GM21619 (cell line): ENCODE measurements around the gene LILRA2.
"Not testable (repeated sequence)": the region's sequence is repeated elsewhere in the genome, so short reads cannot be mapped to it uniquely, and the experiment has no call there.

Experiments
- ATAC-seq: cut with Tn5 transposase; IDR thresholded peaks from one replicate; pipeline ENCODE4 v1.9.1; 2021; ENCODE audit not compliant: unreplicated experiment

Gene LILRA2

GRCh38 chr19:54570316-54570715 lies 3.3 kb upstream of the LILRA2 start:
- ATAC-seq: no peak

DNA sequence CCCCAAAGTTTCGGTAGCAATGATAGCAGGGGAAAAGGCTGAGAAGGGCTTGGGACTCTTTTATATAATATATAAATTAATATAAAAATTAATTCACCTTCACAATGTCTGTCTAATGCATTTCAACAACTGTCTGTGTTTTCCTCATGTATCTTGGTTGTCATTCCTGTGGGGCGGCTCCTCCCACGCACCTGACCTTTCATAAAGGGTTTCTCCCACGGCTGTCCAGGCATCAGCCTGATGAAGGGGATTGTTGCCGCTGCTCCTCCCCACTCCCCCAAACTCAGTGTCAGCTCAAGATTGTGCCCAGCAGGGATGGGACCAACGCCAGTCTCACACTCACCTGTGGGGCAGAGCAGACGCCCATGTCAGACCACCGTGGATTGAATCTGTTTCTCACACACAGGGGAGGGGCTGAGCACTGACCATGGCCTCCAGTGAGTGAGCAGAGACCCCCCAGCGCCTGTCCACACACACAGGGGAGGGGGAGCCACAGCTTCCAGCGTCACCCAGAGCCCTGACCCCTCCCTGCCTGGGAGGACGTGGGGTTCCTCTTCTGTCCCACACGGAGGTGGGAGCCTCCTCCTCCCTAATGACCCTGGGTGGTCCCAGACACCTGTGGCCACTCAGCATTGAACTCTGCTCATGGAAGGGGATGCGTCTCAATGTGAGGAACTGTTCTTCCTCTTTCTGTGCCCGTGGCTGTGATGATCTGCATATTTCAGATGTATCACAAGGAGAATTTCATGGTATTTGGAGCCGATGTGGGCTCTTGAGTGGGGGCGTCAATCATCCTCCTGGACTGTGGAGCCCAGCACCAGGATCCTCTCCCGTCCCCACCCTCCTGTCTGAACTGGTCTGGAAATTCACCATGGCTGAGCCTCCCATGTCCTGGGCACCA lies 1.6 kb upstream of the LILRA2 start:
- ATAC-seq: not testable (repeated sequence)

DNA sequence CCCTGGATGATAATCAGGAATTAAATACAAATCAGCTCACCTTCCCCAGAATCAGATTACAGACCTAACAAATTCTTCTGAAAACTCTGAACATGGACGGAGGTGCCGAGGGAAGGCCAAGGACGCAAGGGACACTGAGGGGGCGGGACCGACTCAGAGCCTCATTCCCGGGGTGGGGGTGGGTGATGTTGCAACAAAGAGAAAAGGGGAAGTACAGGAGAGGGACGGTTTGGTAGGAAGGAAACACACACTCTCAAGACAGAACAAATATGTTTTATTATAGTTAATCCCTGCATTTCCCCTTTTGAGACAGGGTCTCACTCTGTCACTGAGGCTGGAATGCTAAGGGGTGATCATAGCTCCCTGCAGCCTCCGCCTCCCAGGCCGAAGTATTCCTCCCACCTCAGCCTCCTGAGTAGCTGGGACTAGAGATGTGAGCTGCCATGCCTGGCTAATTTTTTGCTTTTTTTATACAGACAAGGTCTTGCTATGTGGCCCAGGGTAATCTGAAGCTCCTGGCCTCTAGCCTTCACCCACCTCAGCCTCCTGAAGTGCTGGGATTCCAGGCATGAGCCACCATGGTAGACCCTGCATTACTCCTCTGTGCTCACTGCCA lies 786 bp upstream of the LILRA2 start:
- no peak for ATAC-seq

DNA sequence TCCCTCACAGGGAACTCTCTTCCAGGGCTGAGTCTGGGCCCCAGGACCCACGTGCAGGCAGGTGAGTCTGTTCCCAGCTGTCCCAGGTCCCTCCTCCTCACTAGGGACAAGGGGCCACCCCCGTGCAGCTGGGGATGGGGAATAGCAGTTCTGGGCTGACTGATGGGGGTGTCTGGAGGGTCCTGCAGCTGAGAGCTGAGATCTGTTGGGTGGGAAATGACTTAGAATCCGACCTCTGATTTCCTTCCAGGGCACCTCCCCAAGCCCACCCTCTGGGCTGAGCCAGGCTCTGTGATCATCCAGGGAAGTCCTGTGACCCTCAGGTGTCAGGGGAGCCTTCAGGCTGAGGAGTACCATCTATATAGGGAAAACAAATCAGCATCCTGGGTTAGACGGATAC lies 461 bp downstream of the LILRA2 start:
- no peak for ATAC-seq

GRCh38 chr19:54574527-54575056 lies 1.0 kb downstream of the LILRA2 start:
- ATAC-seq: no peak

DNA sequence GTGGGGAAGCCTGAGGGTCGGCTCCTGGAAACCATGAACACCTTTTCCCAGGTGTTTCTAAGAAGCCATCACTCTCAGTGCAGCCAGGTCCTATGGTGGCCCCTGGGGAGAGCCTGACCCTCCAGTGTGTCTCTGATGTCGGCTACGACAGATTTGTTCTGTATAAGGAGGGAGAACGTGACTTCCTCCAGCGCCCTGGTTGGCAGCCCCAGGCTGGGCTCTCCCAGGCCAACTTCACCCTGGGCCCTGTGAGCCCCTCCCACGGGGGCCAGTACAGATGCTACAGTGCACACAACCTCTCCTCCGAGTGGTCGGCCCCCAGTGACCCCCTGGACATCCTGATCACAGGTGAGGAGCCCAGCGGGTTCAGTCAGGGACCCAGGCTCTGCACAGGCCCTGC lies 1.6 kb downstream of the LILRA2 start:
- not testable (repeated sequence) for ATAC-seq

DNA sequence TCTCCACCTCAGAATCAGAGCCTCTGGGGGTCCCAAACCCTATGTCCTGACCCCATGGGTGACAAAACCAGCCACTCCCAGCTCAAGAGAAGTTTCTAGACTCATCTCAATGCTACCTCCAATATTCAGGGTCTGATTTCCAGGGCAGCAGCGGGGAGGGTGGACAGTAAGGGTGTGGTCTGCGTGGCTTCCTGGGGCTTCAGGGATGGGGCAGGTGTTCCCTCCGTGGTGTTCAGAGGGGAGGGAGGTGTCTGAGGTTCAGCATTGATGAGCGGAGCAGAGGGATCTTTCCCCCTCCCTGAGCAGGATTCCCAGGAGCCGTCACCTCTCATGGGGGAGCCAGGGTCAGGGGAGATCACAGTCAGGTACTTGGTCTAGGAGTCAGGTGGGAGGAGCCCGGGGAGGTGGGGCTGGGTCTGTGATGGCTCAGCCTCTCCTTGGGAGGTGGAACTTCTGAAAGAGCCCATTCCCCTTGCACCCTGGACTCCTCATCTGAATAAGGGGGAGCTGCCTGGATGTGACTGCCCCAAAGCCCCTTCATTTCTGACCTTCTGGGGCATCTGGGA lies 2.9 kb downstream of the LILRA2 start:
- ATAC-seq: no peak

DNA sequence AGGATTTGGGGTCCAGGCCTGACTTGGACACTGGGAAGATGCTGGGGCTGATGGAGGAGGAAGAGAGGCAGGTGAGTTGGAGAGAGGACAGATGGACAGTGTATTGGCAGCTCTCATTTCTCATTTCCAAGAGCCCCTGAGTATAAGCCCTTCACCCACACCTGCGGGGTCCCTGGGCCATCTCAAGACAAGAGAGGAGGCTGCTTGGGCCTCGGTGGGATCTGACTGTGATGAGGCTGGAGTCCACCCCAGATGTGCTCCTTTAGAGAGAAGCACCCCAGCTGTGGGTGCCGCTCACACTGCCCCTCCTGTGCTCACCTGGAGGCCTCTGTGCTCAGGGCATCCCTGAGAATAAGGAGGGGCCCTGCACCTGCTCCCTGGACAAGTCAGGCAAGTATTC lies 3.7 kb downstream of the LILRA2 start:
- ATAC-seq: no peak

DNA sequence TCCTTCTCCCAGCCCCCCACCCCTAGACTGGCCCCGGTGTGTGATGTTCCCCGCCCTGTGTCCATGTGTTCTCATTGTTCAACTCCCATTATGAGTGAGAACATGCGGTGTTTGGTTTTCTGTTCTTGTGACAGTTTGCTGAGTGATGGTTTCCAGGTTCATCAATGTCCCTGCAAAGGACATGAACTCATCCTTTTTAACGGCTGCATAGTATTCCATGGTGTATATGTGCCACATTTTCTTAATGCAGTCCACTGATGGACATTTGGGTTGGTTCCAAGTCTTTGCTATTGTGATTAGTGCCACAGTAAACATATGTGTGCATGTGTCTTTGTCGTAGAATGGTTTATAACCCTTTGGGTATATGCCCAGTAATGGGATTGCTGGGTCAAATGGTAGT lies 4.7 kb downstream of the LILRA2 start:
- ATAC-seq: not testable (repeated sequence)

DNA sequence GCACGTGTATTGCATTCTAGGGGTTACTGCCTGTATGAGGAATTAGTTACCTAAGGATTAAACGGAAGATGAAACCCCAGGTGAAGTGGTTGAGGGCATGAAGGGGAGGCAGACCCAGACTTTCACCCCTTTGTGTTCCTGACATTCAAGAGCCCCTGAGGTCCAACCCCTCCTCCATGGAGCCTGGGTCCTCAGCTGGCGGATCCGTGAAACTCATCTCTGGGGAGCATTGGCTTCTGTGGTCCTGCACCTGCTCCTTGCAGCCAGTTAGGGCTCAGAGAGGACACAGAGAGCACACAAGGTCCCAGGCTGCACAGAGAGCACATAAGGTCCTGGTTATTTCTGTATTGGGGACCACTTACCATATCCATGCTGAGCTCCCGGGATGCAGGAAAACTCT lies 12.8 kb downstream of the LILRA2 start:
- ATAC-seq: no peak

- ATAC-seq: no peak
Measured at GRCh38 chr19:54587026-54587425, 13.4 kb downstream of the LILRA2 start.

GRCh38 chr19:54593445-54593844 lies 19.9 kb downstream of the LILRA2 start, which contains the start of gene LILRA1:
TSS of gene LILRA1 (plus strand) at chr19:54593632. CDS start at chr19:54594245, 613 bp downstream.
- ATAC-seq: not testable (repeated sequence)

DNA sequence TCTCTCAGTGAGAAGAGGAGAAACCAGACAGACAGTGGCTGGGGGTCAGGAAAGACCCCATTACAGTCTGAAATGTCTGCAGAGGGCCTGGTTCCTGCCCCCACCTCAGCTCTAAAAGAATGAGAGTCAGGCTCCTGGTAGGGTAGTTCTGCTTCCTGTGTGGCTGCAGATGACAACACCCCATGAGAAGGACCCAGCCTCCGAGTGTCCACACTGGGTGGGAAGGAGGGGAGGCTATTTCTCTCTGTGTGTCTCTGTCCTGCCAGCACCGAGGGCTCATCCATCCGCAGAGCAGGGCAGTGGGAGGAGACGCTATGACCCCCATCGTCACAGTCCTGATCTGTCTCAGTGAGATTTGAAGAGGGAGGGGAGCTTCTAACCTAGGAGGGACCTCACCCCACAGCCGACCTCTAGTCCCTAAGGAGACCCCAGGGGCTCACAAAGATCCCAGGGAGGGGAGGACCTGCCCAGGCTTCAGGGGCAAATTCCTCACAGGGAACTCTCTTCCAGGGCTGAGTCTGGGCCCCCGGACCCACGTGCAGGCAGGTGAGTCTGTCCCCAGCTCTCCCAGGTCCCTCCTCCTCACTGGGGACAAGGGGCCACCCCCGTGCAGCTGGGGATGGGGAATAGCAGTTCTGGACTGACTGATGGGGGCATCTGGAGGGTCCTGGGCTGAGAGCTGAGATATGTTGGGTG lies 20.5 kb downstream of the LILRA2 start:
- not testable (repeated sequence) for ATAC-seq

DNA sequence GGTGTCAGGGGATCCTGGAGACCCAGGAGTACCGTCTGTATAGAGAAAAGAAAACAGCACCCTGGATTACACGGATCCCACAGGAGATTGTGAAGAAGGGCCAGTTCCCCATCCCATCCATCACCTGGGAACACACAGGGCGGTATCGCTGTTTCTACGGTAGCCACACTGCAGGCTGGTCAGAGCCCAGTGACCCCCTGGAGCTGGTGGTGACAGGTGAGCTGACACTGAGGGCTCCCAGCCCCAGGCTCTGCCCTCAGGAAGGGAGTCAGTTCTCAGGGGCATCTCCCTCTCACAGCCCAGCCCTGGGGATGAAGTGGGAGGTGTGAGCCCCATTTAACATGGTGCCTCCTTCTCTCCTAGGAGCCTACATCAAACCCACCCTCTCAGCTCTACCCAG lies 21.1 kb downstream of the LILRA2 start:
- no peak for ATAC-seq

- ATAC-seq: not testable (repeated sequence)
Measured at GRCh38 chr19:54595680-54596436, 22.3 kb downstream of the LILRA2 start.

DNA sequence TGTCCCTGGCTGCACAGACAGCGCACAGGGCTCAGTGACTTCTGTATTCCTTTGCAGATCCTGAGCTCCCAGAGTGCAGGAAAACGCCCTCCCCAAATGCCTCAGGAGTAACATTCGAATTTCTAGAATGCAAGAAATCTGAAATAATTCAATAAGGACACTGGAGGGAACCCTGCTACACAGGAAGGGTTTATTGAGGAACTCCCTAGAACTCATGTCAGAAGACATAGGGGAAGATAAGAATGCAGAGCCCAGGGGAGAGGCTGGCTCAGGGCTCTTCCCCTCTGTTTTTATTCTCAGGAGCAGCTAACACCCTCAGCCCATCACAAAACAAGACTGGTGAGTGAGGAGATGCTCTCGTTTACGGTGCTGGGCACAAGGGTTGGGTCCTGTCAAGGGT lies 26.6 kb downstream of the LILRA2 start:
- no peak for ATAC-seq

GRCh38 chr19:54606230-54606629 lies 32.6 kb downstream of the LILRA2 start:
- ATAC-seq: no peak

DNA sequence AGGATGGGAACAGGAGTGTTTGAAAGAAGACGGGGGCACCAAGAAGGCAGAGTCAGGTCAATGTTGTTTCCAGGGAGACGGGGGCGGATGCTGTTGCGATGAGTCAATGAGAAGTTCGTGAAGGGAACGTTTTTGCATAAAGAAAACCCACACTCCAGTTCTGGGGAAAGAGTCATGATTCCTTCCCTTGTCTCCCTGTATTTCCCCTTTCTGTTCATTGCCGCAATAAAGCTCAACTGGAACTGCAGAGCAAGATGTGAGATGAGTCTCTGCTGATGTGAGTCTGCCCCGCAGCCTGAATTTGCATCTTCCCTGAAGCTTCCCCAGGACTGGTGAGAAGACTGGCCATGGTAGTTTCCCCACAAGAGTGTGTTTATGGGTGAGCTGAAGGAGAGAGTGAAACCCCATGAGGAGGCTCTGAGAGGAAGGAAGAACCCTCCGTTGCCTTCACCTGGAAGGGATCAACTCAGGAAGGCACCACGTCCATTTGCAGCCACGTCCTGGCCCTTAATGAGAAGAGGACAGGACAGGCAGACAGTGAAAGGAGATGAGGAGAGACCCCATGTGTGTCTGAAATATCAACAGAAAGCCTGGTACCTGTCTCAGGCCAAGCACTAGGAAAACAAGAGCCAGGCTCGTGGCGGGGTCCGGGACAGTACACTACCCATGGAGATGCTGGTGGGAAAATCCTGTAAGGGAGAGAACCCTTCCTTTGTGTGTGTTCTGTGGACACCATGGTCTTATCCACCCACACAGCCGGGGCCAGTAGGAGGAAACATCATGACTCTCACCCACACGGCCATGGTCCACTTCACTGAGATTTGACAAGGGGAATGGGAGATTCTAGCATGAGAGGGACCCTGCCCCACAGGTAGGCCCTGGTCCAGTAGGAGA lies 33.5 kb downstream of the LILRA2 start:
- peak; percentile 66 for ATAC-seq

GRCh38 chr19:54607785-54608150 lies 34.2 kb downstream of the LILRA2 start:
- ATAC-seq: no peak
